Raji (cell line): ENCODE data around the gene METAP1D.

Experiments used
- POLR2A ChIP-seq: IDR thresholded peaks from 2 replicates; pipeline ENCODE4 v1.6.1; 2011; ENCODE audit warnings: low read depth, low read length, control low read depth; ENCODE audit not compliant: insufficient read depth

Gene METAP1D

DNA sequence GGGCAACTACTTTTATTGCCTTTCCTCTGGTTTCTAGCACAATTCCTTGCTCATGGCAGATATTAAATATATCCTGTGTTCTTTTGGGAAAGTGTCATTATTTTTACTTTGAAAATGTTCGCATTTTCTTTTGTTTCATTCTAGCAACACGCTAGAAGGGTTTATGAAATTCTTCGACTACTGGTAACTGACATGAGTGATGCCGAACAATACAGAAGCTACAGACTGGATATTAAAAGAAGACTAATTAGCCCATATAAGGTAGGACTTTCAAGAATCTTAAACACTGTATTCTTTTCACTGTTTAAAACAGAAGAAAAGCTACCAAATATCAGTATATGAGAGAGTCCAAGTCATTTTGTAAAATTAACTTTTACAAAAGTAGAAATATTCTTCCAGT, 20.6 kb upstream of the METAP1D start:
- TF ChIP-seq POLR2A: no peak

DNA sequence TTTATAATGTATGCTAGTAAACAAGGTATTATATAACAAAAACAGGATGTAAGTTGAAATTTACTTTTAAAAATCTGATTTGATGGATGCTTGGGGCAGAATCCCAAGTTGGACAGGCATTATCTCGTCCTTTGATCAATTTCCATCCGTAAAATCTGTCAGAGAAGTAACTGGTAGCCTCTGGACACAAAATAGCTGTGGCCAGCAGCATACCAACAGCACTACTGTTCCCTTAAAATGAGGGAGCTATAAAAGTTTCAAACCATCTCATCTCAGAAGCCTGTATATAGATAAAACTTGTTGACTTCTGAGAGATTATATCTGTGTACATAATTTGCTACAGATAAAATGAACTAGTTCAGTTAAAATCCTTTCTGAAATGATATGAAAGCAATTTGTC, 14.7 kb upstream of the METAP1D start:
- no peak for TF ChIP-seq POLR2A

DNA sequence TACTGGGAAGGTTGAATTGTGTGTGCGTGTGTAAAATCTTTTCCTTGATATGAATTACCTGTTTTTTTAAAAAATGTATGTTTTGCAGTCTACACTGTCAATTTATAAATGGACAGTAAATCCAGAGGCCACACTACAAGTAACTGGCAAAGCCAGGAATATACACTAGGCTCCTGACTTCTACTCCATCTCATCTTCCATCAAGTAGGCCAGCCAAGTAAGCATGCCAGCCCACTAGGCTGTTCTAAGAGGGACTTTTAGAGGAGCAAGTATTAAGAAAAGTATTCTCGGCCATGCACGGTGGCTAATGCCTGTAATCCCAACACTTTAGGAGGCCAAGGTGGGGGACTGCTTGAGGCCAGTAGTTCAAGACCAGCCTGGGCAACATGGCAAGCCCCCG, 13.0 kb upstream of the METAP1D start:
- TF ChIP-seq POLR2A: no peak

DNA sequence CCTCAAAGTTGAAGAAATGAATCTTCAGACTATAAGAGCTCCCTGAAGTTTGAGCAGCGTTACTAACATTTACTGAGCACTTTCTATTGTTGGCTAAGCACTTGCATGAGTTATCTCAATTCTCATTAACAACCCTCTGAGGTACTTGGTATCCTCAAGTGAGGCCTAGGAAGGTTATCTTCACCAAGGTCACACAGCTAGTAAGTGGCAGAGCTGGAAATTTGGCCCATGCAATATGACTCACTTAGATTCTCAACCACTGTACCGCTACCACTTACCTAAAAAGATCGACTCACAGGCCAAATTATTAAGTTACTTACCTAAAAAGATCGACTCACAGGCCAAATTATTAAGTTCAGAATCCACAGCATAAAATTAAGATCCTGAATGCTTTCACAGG, 8.7 kb upstream of the METAP1D start:
- no peak for TF ChIP-seq POLR2A

DNA sequence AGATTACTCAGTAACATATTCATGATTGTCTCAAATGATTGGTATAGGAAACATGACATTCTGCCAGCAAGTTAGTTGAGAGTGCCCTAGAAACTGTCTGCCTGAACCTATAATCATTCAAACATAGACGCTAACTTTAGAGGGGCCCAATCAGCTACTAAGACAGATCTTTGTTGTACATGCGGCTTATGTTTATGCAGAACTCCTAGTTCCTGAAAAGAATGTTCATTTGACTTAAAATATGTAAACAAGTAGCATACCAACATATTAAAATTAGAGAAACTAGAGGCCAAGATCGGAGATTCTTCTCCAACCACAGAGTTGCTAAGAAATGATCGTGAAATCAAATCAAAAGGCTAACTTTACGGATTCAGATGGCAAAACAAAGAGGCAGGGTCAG, 4.2 kb upstream of the METAP1D start:
- no peak for TF ChIP-seq POLR2A

DNA sequence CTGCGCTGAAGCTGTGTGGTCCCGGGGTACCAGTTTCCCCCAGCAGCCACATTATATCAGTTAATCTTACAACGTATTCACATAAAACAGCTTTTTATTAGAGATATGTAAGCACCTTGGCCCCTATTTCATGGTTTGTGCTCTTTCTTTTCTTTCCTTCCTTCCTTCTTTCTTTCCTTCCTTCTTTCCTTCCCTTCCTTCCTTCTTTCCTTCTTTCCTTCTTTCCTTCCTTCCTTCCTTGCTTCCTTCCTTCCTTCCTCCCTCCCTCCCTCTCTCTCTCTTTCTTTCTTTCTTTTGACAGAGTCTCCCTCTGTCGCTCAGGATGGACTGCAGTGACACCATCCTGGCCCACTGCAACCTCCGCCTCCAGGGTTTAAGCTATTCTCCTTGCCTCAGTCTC, 3.7 kb upstream of the METAP1D start:
- no peak for TF ChIP-seq POLR2A

DNA sequence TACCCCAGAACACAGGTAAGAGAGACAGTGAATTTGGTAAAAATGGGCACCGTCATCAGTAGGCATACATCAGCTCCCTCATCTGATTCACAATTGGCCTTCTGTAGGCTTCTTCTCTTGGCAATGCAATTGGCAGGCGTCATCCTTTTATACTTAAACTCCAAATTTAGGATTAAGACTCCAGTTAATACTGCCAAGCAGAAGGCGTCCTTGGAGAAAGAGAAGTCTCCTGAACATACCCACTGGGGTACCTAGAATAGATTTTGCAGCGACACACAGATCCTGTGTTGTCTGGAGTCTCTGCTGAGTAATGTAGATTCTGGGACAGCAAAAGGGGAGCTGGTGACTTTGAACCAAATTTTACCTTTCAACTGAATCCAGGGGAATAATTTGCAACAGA, 592 bp upstream of the METAP1D start:
- no peak for TF ChIP-seq POLR2A

DNA sequence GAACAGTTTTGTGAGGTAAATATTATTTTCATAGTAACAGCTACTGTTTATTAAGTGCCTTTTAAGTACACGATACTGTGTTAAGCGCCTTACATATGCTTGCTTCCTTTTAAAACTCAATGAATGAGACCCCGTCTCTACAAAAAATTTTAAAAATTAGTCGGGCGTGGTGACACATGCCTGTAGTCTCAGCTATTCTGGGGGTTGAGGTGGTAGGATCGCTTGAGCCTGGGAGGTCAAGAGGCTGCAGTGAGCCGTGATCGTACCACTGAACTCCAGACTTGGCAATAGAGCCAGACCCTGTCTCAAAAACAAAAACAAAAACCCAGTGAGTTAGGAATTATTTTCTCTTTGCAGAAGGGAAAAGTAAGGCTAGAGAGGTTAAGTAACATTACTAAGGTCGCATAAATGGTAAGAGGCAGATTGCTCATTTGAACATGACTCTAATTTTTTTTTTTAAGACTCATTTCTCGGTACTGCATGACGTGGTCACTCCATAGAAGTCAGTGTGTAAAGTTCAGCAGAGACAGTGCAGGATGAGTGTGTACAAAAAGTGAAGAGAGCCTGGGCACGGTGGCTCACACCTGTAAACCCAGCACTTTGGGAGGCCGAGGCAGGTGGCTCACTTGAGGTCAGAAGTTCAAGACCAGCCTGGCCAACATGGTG, 1.1 kb downstream of the METAP1D start:
- no peak for TF ChIP-seq POLR2A

DNA sequence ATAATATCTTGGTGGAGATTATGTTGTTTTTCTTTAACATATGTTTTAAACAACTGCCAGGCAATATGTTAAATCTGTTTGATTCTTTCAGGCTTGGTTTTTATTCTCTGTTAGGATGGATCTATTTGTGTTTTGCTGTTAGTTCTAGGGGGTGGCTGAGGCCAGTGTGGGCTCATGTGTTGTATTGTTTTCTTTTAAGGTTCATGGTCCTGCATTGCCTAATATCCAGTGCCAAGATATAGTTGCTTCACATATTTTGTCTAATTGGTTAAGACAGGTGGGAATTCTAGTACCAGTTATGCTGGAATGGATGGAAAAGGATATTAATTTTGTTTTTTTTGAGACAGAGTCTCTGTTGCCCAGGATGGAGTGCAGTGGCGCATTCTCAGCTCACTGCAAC, 7.6 kb downstream of the METAP1D start:
- TF ChIP-seq POLR2A: no peak

DNA sequence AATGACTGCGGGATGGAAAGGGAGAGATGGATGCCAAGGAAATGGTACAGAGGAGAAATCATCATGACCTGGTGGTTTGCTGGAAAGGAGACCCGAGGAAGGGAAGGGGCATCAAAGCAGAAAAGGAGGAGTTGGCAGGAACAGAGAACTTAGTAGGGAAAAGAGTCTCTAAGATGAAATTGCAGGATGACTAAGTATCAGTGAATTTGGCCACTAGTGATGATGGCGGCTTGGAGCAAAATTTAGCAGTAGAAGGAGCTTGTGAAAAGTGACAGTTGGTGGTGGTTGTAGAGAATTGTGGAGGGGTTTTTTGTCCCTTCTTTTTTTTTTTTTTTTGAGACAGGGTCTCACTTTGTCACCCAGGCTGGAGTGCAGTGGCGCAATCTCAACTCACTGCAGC, 10.1 kb downstream of the METAP1D start:
- no peak for TF ChIP-seq POLR2A

DNA sequence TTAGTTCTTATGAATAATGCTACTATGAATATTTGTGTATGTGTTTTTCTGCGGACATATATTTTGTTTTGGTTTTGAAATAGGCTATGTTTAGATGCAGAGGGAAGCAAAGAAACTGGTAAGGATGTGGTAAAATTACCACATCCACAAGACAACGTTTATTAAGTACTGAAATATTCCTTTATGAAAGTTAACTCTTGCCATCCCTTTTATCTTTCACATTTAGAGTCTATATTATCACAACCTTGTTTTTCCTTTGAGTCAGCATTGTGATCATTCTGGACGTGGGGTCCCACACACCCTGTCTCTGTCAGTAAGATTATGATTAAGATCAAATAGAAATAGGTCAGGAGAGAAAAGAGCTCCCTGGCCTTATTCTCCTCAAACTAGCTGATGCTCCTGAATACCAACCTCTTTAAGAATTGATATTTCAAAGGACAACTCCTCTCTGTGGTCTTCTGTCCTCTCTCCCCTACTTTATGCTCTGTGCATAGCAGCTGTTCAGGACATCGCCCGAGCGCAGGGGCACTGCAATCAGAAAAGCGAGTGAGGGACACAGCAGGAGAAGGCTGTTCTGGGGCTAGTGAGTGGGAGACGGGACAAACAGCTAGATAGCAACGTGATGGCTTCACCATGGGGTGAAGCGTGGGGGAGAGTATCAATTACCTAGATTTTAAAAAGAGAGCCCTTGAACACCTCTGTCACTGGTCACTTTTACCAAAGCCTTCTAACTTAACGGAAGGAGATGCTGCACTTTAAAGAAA, 12.2 kb downstream of the METAP1D start:
- no peak for TF ChIP-seq POLR2A

DNA sequence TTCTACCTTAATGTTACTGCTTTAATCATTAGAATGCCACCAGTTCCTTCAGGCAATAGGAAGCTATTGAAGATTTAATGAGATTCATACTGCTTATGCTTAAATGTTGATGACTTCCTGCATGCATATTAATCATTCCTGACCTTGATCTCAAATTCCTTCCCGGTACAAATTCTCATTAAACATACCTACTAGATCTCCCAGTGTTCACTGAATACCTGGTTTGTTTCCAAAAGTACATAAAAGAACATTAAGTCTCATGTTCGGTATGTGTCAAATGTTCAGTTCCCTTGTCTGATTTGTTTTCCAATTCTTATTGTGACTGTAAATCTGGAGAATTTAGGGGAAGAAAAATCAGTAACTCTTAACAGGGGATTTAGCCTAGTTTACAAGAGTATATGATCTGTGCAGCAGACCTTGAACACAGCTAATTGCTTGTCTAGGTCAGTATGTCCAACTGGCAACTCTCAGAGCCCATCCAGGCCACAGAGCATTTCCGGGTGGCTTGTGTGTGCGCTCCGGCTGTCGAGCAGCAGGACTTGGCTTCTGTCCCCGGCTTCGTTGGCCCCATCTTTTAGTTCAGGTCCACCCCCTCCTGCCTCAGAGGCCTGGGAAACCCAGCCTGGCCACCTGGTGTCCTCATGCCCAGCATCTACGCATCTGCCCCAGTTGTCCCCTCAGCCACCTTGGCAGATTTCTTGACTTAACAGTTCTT, 13.1 kb downstream of the METAP1D start:
- no peak for TF ChIP-seq POLR2A

DNA sequence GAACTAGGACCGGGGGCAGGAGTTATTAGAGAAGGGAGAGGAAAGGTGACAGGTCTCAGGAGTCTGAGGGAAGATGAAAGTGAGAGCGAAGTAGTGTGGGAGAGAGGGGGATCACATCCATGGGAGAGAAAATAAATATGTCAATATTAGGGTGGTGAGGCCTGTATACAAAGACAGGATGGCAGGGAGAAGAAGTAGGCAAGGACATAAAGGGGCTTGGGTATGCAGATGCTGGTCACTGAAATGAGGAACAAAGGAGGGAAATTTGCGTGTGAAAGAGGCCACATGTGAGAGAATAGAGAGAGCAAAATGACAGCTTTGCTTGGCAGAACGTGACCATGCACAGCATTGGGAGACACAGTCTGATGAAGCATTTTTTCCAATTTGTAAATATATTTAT, 13.6 kb downstream of the METAP1D start:
- TF ChIP-seq POLR2A: no peak

DNA sequence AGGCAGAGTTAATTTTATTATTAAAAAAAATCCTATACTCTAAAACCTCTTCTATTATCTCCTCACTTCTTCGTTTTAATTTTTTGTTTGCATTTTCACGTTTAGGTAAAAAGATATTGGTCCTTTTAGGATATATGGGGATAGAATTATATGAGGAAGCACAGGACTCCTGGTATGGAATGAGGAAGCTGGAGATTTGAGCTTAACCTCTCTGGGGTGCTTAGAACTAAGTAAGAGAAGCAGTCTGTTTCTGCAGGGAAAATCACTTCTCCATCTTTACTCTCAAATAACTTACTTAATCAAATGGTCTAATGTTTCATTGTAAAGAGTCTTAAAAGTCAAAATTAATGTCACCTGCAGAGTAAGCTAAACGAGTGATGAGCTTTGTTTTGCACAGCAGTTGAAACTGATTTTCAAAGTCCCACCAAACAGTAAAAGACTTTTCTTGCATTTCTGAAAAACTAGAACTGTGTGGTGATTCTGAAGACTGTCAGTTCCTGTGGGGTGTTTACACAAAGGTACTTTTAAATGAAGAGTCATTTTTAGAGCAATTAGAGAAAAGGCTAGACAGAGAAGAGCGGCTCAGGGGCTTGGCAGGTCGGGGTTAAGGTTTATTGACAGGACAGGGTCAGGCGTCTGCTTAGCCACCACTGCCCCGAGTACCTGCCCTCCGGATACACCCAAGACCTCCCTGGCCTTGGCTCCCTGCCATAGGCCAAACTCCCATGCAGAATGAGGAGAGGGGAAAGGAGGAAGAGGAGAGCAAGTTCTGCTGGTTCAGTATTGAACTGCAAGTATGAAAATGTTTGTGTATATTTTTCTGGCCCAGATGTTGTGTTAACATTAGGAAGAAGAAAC, 21.6 kb downstream of the METAP1D start:
- TF ChIP-seq POLR2A: no peak

DNA sequence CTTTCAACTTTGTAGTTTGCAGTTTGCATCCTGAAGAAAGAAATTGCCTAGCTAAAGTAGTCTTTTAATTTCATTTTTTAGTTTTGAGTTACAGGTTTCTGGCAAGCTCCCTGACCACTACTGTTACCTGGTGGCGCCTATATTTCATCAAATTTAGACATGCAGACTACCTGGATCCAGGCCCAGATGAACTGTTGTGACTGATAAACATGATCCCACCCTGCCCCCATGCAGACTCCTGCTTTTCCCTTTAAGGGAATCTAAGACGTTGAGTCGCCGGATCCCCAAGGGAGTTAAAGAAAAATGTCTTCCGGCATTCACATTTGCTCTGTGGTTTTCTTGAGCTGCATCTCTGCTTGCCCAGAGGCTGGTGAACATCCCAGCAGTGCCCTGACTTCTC, 22.2 kb downstream of the METAP1D start:
- no peak for TF ChIP-seq POLR2A
